H9 (cell line): ENCODE results near the gene TUBB2A. TPM values are rescaled to one million over a fixed set of nuclear protein-coding genes. Genes with fewer than 3 reads are reported as not detected.

Source experiments
- DNase-seq: peaks from one replicate; pipeline ENCODE4 v3.0.0-alpha.2; 2017
- H2AFZ ChIP-seq: one replicate; pipeline ENCODE4 v1.6.1; 2013; ENCODE audit warnings: mild to moderate bottlenecking, low read length, control low read depth, moderate library complexity
- H2AK5ac ChIP-seq: 2 replicates; pipeline ENCODE4 v1.6.1; 2013; ENCODE audit warnings: low read length, control low read depth, mixed read lengths; ENCODE audit not compliant: insufficient read length
- H2BK120ac ChIP-seq: one replicate; pipeline ENCODE4 v1.6.1; 2013; ENCODE audit warnings: low read depth, mild to moderate bottlenecking, low read length, control low read depth, inconsistent platforms; ENCODE audit not compliant: poor library complexity, severe bottlenecking
- H2BK12ac ChIP-seq: 2 replicates; pipeline ENCODE4 v1.6.1; 2013; ENCODE audit warnings: low read length, control low read depth, mixed read lengths, low read depth; ENCODE audit not compliant: insufficient read length
- H2BK15ac ChIP-seq: 2 replicates; pipeline ENCODE4 v1.6.1; 2013; ENCODE audit warnings: low read depth, low read length, control low read depth
- H2BK20ac ChIP-seq: one replicate; pipeline ENCODE4 v1.6.1; 2013; ENCODE audit warnings: low read depth, mild to moderate bottlenecking, low read length, control low read depth, inconsistent platforms; ENCODE audit not compliant: poor library complexity, severe bottlenecking
- H2BK5ac ChIP-seq: 2 replicates; pipeline ENCODE4 v1.6.1; 2013; ENCODE audit warnings: low read length, control low read depth, mixed read lengths; ENCODE audit not compliant: insufficient read length
- H3K14ac ChIP-seq: 2 replicates; pipeline ENCODE4 v1.6.1; 2013; ENCODE audit warnings: low read length, control low read depth; ENCODE audit not compliant: insufficient read depth
- H3K18ac ChIP-seq: 2 replicates; pipeline ENCODE4 v1.6.1; 2013; ENCODE audit warnings: low read depth, mild to moderate bottlenecking, mixed read lengths, low read length, control low read depth; ENCODE audit not compliant: insufficient read length
- H3K23ac ChIP-seq: 2 replicates; pipeline ENCODE4 v1.6.1; 2013; ENCODE audit warnings: low read length, control low read depth, mixed read lengths, low read depth; ENCODE audit not compliant: insufficient read length
- H3K23me2 ChIP-seq: 2 replicates; pipeline ENCODE4 v1.6.1; 2013; ENCODE audit warnings: low read depth, mild to moderate bottlenecking, mixed read lengths, low read length, control low read depth; ENCODE audit not compliant: insufficient read length, poor library complexity, severe bottlenecking
- H3K27ac ChIP-seq: 2 replicates; pipeline ENCODE4 v1.5.1; 2013; ENCODE audit warnings: low read length, control low read depth, mixed read lengths, low read depth; ENCODE audit not compliant: insufficient read length
- H3K27me3 ChIP-seq: 2 replicates; pipeline ENCODE4 v1.6.1; 2013; ENCODE audit warnings: low read length, control low read depth, inconsistent platforms; ENCODE audit not compliant: insufficient read depth
- H3K4ac ChIP-seq: 2 replicates; pipeline ENCODE4 v1.6.1; 2013; ENCODE audit warnings: low read depth, mild to moderate bottlenecking, control low read depth, inconsistent platforms, low read length, moderate library complexity
- H3K4me1 ChIP-seq: 2 replicates; pipeline ENCODE4 v1.6.1; 2013; ENCODE audit warnings: low read length, control low read depth, inconsistent platforms; ENCODE audit not compliant: insufficient read depth
- H3K4me2 ChIP-seq: 2 replicates; pipeline ENCODE4 v1.6.1; 2013; ENCODE audit warnings: low read length, control low read depth, mixed read lengths; ENCODE audit not compliant: insufficient read length, insufficient read depth
- H3K56ac ChIP-seq: 2 replicates; pipeline ENCODE4 v1.6.1; 2013; ENCODE audit warnings: low read depth, mild to moderate bottlenecking, mixed read lengths, low read length, control low read depth; ENCODE audit not compliant: insufficient read length
- H3K79me1 ChIP-seq: 2 replicates; pipeline ENCODE4 v1.6.1; 2013; ENCODE audit warnings: low read depth, mild to moderate bottlenecking, moderate library complexity, low read length, control low read depth, inconsistent platforms; ENCODE audit not compliant: insufficient read depth, poor library complexity, severe bottlenecking
- H3K79me2 ChIP-seq: 2 replicates; pipeline ENCODE4 v1.6.1; 2013; ENCODE audit warnings: low read length, control low read depth, inconsistent platforms; ENCODE audit not compliant: insufficient read depth
- H3K9ac ChIP-seq: 2 replicates; pipeline ENCODE4 v1.6.1; 2013; ENCODE audit warnings: low read length, control low read depth, mixed read lengths; ENCODE audit not compliant: insufficient read length; ENCODE audit errors: extremely low read depth
- H3K9me3 ChIP-seq: one replicate; pipeline ENCODE4 v1.6.1; 2013; ENCODE audit warnings: low read depth, low read length, inconsistent platforms; ENCODE audit not compliant: control insufficient read depth
- H3T11ph ChIP-seq: one replicate; pipeline ENCODE4 v1.6.1; 2013; ENCODE audit warnings: mild to moderate bottlenecking, low read length, control low read depth, inconsistent platforms
- H4K20me1 ChIP-seq: one replicate; pipeline ENCODE4 v1.6.1; 2013; ENCODE audit not compliant: control insufficient read depth, insufficient read length, insufficient read depth
- H4K5ac ChIP-seq: 2 replicates; pipeline ENCODE4 v1.6.1; 2013; ENCODE audit warnings: low read depth, mild to moderate bottlenecking, mixed read lengths, low read length, control low read depth; ENCODE audit not compliant: insufficient read length
- H4K8ac ChIP-seq: replicated peaks from 2 replicates; pipeline ENCODE4 v1.6.1; 2013; ENCODE audit warnings: low read length, control low read depth, mixed read lengths, low read depth; ENCODE audit not compliant: insufficient read length
- H4K91ac ChIP-seq: 2 replicates; pipeline ENCODE4 v1.6.1; 2013; ENCODE audit warnings: low read depth, mild to moderate bottlenecking, moderate library complexity, mixed read lengths, low read length, control low read depth; ENCODE audit not compliant: insufficient read length
- H3K27ac Mint-ChIP-seq, 3 experiments: 2 replicates in 2 of 3; 3 replicates in 1 of 3; pipeline ENCODE4 v1.8.0; 2020 to 2021; ENCODE audit warnings: mixed read lengths in 3 of 3, mild to moderate bottlenecking in 1 of 3, moderate library complexity in 1 of 3
- H3K27me3 Mint-ChIP-seq: 2 replicates; pipeline ENCODE4 v1.8.0; 2021; ENCODE audit warnings: low read depth, mild to moderate bottlenecking, moderate library complexity, mixed read lengths
- H3K36me3 Mint-ChIP-seq, 3 experiments: 2 replicates in 2 of 3; 3 replicates in 1 of 3; pipeline ENCODE4 v1.8.0; 2020 to 2021; ENCODE audit warnings: low read depth in 3 of 3, mixed read lengths in 3 of 3; ENCODE audit not compliant: insufficient read depth in 1 of 3
- H3K4me1 Mint-ChIP-seq, 2 experiments: 2 replicates each; pipeline ENCODE4 v1.8.0; 2020; ENCODE audit warnings: mixed read lengths in 2 of 2
- H3K4me3 Mint-ChIP-seq, 2 experiments: 2 replicates in 1 of 2; 3 replicates in 1 of 2; pipeline ENCODE4 v1.8.0; 2020 to 2021; ENCODE audit warnings: mild to moderate bottlenecking in 2 of 2, mixed read lengths in 2 of 2, moderate library complexity in 1 of 2
- H3K9me3 Mint-ChIP-seq, 2 experiments: 2 replicates in 1 of 2; 3 replicates in 1 of 2; pipeline ENCODE4 v1.8.0; 2020; ENCODE audit warnings: mild to moderate bottlenecking in 2 of 2, mixed read lengths in 2 of 2, moderate library complexity in 1 of 2
- CTCF ChIP-seq: fragments of 200-600 bp; sonication (generic); conservative IDR thresholded peaks from 3 replicates; pipeline ENCODE4 v1.8.0; 2021; ENCODE audit warnings: antibody characterized with exemption, mild to moderate bottlenecking
- WGBS: extraction: QIAGEN DNeasy Blood & Tissue Kit; methylation state at CpG from one replicate; pipeline ENCODE4 v1.1.7; 2013; ENCODE audit warnings: missing lambda C conversion rate, low lambda C conversion rate, mixed read lengths; ENCODE audit not compliant: insufficient read length; ENCODE audit errors: extremely low coverage; 5-methylcytosine and 5-hydroxymethylcytosine counted together
- total RNA-seq: library from RNA; stranded (reverse); gene quantifications from 2 replicates; pipeline ENCODE4 v1.2.1, GENCODE V29; 2021

TUBB2A gene
- total RNA-seq, 1 experiment from 2014 or later, result 258 TPM

GRCh38 chr6:3164388-3164787, 7.0 kb upstream of the TUBB2A start:
- H3K56ac ChIP-seq, result no peak overlapping the region
- no peak overlapping the region for H2BK120ac ChIP-seq
- no peak overlapping the region for H2BK15ac ChIP-seq
- TF ChIP-seq CTCF, result peak; percentile 35; the same call in 1 of the 3 replicates
- DNase-seq, result no peak
- H3K23me2 ChIP-seq, result peaks cover 7% of the 10 kb centered on the region
- H3K18ac ChIP-seq, result no peak overlapping the region
- H4K20me1 ChIP-seq, result no peaks in the 10 kb centered on the region
- peaks cover 24% of the 10 kb centered on the region for H3K4me1 ChIP-seq
- no peak overlapping the region for H3K23ac ChIP-seq
- no CpG with 5 or more reads among the region's 6 CpGs for WGBS
- no peak overlapping the region for H2AK5ac ChIP-seq
- H3K79me1 ChIP-seq, result no peaks in the 10 kb centered on the region
- H3K27ac ChIP-seq, result peak overlapping the region; percentile 100
- no peaks in the 10 kb centered on the region for H3K79me2 ChIP-seq
- no peak overlapping the region for H2BK20ac ChIP-seq
- H3K27me3 ChIP-seq, result no peaks in the 10 kb centered on the region
- H3K4me2 ChIP-seq, result no peak overlapping the region
- no peak overlapping the region for H3K14ac ChIP-seq
- H4K5ac ChIP-seq, result no peak overlapping the region
- H3K4ac ChIP-seq, result no peak overlapping the region
- H2BK5ac ChIP-seq, result no peak overlapping the region
- peaks cover 34 to 72% of the 10 kb centered on the region in 2 experiments for H3K4me1 Mint-ChIP-seq
- H4K8ac ChIP-seq, result no peak overlapping the region
- no peak overlapping the region for H4K91ac ChIP-seq
- no peaks in the 10 kb centered on the region; the same call in none of the 2 replicates for H3K27me3 Mint-ChIP-seq
- H3K9me3 ChIP-seq, result no peaks in the 10 kb centered on the region
- peaks cover 3% of the 10 kb centered on the region in 2 experiments; a peak in 1 of 5 replicates for H3K9me3 Mint-ChIP-seq
- H3K4me3 Mint-ChIP-seq, result peak overlapping the region in 1 of 2 experiments; percentile 45; a peak in 1 of 5 replicates
- peak overlapping the region in 1 of 3 experiments; percentile 71; a peak in 3 of 7 replicates for H3K27ac Mint-ChIP-seq
- no peaks in the 10 kb centered on the region; a peak in 1 of 7 replicates for H3K36me3 Mint-ChIP-seq
- no peak overlapping the region for H3K9ac ChIP-seq
- H3T11ph ChIP-seq, result no peak overlapping the region
- H2BK12ac ChIP-seq, result no peak overlapping the region
- no peak overlapping the region for H2AFZ ChIP-seq
